HFF-Myc (cell line): Measurements from ENCODE around the gene TBC1D9B.

Experiments
- DNase-seq: peaks from one replicate; pipeline ENCODE4 v3.0.0-alpha.2; 2011; ENCODE audit warnings: low read depth; ENCODE audit errors: extremely low read depth
- H3K4me3 ChIP-seq: replicated peaks from 2 replicates; pipeline ENCODE4 v1.5.1; 2011; ENCODE audit warnings: low read depth, mild to moderate bottlenecking, control low read depth, low read length
- CTCF ChIP-seq: IDR thresholded peaks from 2 replicates; pipeline ENCODE4 v1.5.1; 2012; ENCODE audit warnings: mild to moderate bottlenecking, low read depth, low read length, control low read depth; ENCODE audit errors: missing control alignments

TBC1D9B gene

GRCh38 chr5:179918742-179919486 lies 11.2 kb upstream of the TBC1D9B start:
- DNase-seq, result no peak

GRCh38 chr5:179916523-179916922 lies 8.8 kb upstream of the TBC1D9B start:
- DNase-seq, result no peak
- TF ChIP-seq CTCF, result no peak
- no peak overlapping the region for H3K4me3 ChIP-seq

More at GRCh38 chr5:179918742-179919486, 11.2 kb upstream of the TBC1D9B start:
- TF ChIP-seq CTCF, result no peak
- no peak overlapping the region for H3K4me3 ChIP-seq

- no peak for DNase-seq
Observed at GRCh38 chr5:179915406-179915935, 7.8 kb upstream of the TBC1D9B start.

GRCh38 chr5:179914032-179914755 lies 6.5 kb upstream of the TBC1D9B start:
- no peak for DNase-seq
- TF ChIP-seq CTCF, result no peak

More at GRCh38 chr5:179915406-179915935, 7.8 kb upstream of the TBC1D9B start:
- H3K4me3 ChIP-seq, result no peak overlapping the region
- TF ChIP-seq CTCF, result no peak

GRCh38 chr5:179913461-179913860 lies 5.8 kb upstream of the TBC1D9B start:
- DNase-seq, result no peak
- H3K4me3 ChIP-seq, result no peak overlapping the region
- no peak for TF ChIP-seq CTCF

More at GRCh38 chr5:179914032-179914755, 6.5 kb upstream of the TBC1D9B start:
- no peak overlapping the region for H3K4me3 ChIP-seq

GRCh38 chr5:179912951-179913350 lies 5.3 kb upstream of the TBC1D9B start:
- H3K4me3 ChIP-seq, result no peak overlapping the region
- no peak for TF ChIP-seq CTCF
- DNase-seq, result no peak
